Activated CD4-positive, alpha-beta T cell treated with anti-CD3 and anti-CD28 coated beads, Interleukin-2, amount 50 U/mL, for 48 hours (primary cell): ENCODE results near the gene ECHS1.
"Not testable (repeated sequence)": the region's sequence is repeated elsewhere in the genome, so short reads cannot be mapped to it uniquely, and the experiment has no call there.

Source experiments
- DNase-seq, 2 experiments: peaks; one replicate each; pipeline ENCODE4 v3.0.0-alpha.2; 2020

ECHS1 gene

DNA sequence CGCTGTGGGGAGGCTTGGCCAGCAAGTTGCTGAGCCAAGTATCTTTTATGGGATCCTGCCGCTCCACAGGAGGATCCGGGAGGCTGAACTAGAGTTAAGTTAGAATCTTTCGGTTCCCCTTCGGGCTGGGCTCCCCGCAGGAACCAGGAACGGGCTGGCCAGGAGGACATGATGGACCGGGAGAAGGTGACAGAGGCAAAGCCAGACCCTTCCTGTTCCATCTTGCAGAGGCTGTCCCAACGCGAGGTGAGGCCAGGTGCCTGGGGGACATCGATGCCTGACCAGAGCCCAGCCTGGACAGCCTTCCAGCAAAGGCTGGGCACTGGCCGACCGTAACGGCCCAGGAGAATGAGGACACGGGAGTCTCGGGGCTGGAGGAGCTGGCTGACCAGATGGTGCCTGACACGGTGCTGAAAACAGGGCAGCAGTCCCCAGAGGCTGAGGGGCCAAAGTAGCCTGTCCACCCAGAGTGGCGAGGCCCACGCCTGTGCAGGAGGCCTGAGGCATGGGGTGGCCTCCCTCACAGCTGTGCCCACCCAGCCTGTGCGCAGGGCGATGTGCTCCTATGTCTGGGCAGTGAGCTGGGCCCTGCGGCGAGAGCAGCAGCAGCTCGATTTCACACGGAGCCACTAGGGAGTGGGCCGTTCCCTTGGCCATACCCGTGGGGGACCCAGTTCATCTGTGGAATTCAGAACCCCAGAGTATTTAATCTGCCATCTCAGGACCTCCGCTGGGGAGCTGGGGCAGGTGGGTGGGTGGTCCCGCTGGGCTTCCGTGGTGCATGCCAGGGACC lies 4.1 kb upstream of the ECHS1 start:
- DNase-seq = no peak

- not testable (repeated sequence) for DNase-seq
Measured at GRCh38 chr10:133376183-133376582, 3.0 kb upstream of the ECHS1 start.

- DNase-seq = no peak
Measured at GRCh38 chr10:133375357-133376115, 2.4 kb upstream of the ECHS1 start.

GRCh38 chr10:133372507-133372906 lies 647 bp downstream of the ECHS1 start:
- no peak for DNase-seq

GRCh38 chr10:133370030-133370786 lies 2.9 kb downstream of the ECHS1 start:
- no peak for DNase-seq

- DNase-seq = no peak
Measured at GRCh38 chr10:133368153-133368552, 5.0 kb downstream of the ECHS1 start.

DNA sequence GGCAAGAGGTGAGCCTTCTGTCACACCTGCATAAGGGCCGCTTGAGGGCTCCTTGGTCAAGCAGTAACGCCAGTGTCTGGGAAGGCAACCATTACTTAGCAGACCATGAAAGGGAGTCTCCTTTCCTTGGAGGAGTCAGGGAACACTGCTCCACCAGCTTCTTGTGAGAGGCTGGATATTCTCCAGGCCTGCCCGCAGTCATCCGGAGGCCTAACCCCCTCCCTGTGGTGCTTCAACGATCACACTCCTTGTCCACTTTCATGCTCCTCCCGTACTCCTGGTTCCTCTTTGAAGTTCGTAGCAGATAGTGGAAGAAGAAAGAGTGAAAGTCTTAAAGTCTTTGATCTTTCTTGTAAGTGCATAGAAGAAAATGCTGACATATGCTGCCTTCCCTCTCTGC lies 5.7 kb downstream of the ECHS1 start:
- DNase-seq = not testable (repeated sequence)

GRCh38 chr10:133366751-133367150 lies 6.4 kb downstream of the ECHS1 start:
- no peak for DNase-seq

DNA sequence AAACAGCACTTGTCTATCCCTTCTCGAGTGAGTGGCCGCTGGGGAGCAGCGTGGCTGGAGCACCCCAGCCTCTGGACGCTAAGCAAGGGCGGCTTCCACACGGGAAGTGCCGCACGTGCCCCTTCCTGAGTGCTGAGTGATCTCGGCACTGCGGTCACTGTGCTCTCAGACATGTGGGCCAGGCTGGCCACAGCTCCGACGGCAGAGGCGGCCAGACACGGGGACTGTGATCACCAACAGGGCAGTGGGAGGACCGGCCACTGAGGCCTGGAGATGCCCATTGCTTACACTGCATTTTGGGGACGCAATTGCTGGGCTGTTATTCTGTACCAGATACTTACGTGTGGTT lies 7.0 kb downstream of the ECHS1 start:
- DNase-seq = no peak

GRCh38 chr10:133365461-133366129 lies 7.6 kb downstream of the ECHS1 start:
- no peak for DNase-seq

DNA sequence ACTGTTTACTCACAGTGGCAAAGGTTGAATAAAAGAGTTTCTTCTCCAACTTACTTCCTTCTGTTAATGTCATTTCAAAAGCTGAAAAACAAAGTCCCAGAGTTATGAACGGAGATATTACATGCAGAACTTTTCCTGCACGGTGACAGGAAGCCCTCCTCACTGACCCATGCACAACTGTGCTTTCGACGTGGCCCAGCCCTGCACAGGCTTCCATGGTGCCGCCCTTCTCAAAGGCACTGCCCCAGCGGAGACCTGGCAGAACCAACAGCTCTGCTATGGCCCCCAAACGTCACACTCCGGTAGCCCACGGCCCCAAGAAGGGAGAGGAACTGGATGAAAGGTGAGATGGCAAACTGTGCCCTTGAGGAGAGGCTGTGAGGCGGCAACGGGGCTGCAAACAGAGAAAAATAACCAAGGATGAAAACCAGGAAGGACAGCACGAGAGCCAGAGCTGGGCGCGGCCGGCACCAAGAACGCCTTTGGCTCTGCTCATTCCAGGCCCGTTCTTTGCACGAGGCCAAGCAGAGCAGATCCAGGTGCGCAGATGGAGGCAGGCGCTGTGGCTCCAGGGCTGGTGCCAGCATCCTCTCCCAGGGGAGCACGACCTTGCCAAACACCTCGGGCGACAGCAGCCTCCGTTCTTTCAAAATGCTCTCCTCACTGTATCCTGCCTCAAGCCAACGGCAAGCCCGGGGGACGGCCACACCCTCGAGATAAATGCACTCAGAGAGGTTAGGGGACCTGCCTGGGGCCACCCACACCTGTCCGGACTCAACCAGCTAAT lies 8.3 kb downstream of the ECHS1 start:
- no peak for DNase-seq

GRCh38 chr10:133362846-133363245 lies 10.3 kb downstream of the ECHS1 start:
- no peak for DNase-seq

- no peak for DNase-seq
Measured at GRCh38 chr10:133361773-133362441, 11.2 kb downstream of the ECHS1 start.

GRCh38 chr10:133361227-133361626 lies 11.9 kb downstream of the ECHS1 start:
- no peak for DNase-seq

DNA sequence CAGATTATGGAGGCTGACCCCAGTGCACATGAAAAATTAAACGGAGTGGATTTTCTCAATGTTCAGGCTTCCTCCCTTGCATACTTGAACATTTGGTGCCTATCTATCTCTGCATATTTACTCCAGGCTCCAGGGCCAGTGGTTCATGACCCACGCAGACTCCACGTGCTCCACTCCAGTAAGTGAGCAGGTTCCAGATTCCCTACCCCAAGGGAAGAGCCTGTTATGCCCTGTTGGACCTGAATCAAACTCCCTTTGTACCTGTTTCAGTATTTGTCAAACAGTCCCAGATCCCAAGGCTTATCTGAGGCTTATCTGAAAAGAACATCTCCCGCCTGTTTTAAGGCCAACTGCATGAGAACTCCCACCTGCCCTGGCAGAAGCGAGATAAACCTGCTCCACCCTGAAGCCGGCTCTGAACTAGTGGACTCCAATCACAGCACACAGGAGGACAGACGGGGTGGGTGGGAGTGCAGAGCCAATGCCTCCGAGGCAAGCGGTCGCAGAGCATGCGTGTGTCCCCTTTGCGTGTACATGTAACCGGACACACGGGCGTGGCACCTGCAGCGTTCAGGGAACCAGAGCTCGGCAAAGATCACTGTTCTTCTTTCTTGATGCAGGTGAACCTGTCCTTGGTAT lies 13.1 kb downstream of the ECHS1 start:
- no peak for DNase-seq

DNA sequence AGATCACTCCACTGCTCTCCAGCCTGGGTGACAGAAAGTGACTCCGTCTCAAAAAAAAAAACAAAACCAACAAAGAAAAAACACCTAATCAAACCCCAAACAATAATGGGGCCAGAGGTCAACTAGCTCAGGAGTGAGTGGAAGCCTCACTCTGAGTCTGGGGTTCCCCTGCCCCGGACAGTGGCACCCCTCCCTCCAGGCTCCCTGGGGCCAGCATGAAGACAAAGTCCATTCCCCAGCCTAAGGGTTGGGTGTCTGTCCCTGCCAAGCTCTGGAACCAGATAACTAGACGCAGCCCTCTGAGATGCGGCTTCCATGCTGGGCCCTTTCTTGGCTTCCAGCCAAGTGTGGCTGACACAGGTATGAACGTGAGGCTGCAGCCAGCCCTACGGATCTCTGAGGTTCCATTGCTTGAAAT lies 13.6 kb downstream of the ECHS1 start:
- no peak for DNase-seq

DNA sequence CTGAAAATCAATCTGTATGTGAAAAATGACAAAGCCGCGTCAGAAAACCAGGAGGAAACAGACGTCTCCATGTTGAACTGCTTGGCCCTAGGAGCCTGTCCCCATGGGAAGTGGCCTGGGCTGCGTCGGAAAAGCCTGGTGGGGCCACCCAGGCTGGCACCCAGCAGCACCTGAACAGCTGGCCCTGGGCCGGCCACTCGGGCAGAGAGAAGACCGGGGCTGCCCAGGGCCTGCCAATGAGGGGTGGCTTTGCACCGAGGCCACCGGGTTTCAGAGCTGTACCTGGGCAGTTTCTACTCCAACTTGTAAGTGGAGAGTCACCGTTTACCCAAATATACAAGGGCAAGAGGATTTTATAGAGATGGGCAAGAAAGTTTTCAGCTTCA lies 14.2 kb downstream of the ECHS1 start:
- no peak for DNase-seq

- no peak for DNase-seq
Measured at GRCh38 chr10:133358162-133358924, 14.8 kb downstream of the ECHS1 start.

GRCh38 chr10:133357285-133358161 lies 15.6 kb downstream of the ECHS1 start, which contains the start of gene FUOM:
TSS of gene FUOM (minus strand) at chr10:133358019. CDS start at chr10:133358007, 12 bp downstream.
- peak; percentile 75 to 80 for DNase-seq
